ENCODE measurements around the gene GRIA4. TPM values are rescaled to one million over a fixed set of nuclear protein-coding genes. Genes with fewer than 3 reads are reported as not detected.

Gene GRIA4
- polyA plus RNA-seq, 3 donors, result not detected

DNA sequence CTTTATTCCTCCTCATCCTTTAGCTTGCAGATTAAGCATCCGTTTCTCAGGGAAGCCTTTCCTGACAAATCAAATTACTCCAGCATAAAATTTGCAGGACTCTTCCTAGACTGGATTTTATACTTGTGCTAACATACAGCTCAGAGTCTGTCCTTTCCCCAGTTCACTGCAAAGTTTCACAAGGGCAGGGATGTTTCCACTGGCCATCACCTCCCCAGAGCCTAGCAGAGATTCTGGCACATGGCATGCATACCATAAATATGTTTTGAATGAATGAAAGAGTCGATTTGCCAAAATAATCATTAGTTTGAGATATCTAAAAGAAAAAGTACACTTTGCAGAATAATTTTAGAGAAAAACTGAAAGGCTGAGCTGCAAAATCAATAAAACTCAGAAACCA is 401.6 kb downstream of the GRIA4 start:
- no peak overlapping the region for H3K4me3 Mint-ChIP-seq
- intact Hi-C loops (cut with micrococcal nuclease), result no loop called here
- H3K36me3 ChIP-seq (replicated peaks in 1 of 2; ENCODE audit: control insufficient read depth in 1 of 2, insufficient read depth in 2 of 2, low read length in 2 of 2), result peaks cover 31 to 69% of the 10 kb centered on the region in 2 donors
- H3K9me3 ChIP-seq (replicated peaks in 1 of 2; ENCODE audit: control insufficient read depth in 1 of 2, insufficient read depth in 1 of 2, low read length in 2 of 2), result peaks cover 6 to 7% of the 10 kb centered on the region in 2 donors
- no peak overlapping the region for H2AFZ ChIP-seq (ENCODE audit: insufficient read depth, low read depth, low read length, poor library complexity, severe bottlenecking)
- WGBS (ENCODE audit: insufficient coverage), result 100% methylated on average over 1 of the region's 2 CpGs
- peaks cover 42% of the 10 kb centered on the region for H3K79me2 ChIP-seq (ENCODE audit: insufficient read depth, low read length)
- H3K27me3 ChIP-seq (ENCODE audit: control insufficient read depth in 2 of 2, insufficient read depth in 2 of 2, low read length in 2 of 2), result no peaks in the 10 kb centered on the region
- no peak overlapping the region for H3K27ac Mint-ChIP-seq
- H3K27me3 Mint-ChIP-seq (ENCODE audit: low read depth in 3 of 3), result no peaks in the 10 kb centered on the region
- TF ChIP-seq, protein P1, sequence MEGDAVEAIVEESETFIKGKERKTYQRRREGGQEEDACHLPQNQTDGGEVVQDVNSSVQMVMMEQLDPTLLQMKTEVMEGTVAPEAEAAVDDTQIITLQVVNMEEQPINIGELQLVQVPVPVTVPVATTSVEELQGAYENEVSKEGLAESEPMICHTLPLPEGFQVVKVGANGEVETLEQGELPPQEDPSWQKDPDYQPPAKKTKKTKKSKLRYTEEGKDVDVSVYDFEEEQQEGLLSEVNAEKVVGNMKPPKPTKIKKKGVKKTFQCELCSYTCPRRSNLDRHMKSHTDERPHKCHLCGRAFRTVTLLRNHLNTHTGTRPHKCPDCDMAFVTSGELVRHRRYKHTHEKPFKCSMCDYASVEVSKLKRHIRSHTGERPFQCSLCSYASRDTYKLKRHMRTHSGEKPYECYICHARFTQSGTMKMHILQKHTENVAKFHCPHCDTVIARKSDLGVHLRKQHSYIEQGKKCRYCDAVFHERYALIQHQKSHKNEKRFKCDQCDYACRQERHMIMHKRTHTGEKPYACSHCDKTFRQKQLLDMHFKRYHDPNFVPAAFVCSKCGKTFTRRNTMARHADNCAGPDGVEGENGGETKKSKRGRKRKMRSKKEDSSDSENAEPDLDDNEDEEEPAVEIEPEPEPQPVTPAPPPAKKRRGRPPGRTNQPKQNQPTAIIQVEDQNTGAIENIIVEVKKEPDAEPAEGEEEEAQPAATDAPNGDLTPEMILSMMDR (IDR thresholded peaks at IDR 0.05), result no peak
- H3K9me3 Mint-ChIP-seq, result peaks cover 3 to 23% (median 7%) of the 10 kb centered on the region in 7 donors
- no peak overlapping the region for H3K9ac ChIP-seq (ENCODE audit: insufficient read depth, low read length, poor library complexity, severe bottlenecking)
- no peak overlapping the region for H3K4me3 ChIP-seq (replicated peaks in 1 of 3; ENCODE audit: low read depth in 2 of 3, low read length in 3 of 3)
- H3K4me1 Mint-ChIP-seq, result peaks cover 9% of the 10 kb centered on the region
- H3K36me3 Mint-ChIP-seq, result peaks cover 55 to 67% of the 10 kb centered on the region in 2 donors
- no peaks in the 10 kb centered on the region for H4K20me1 ChIP-seq (ENCODE audit: insufficient read depth, low read length)
- DNase-seq, result no peak
- no peak overlapping the region for H3K4me2 ChIP-seq (replicated peaks; ENCODE audit: extremely low read depth, low read length, poor library complexity, severe bottlenecking)
- no peaks in the 10 kb centered on the region for H3K4me1 ChIP-seq (ENCODE audit: control insufficient read depth in 1 of 2, insufficient read depth in 2 of 2, low read length in 2 of 2)
- no peak overlapping the region for H3K27ac ChIP-seq (ENCODE audit: low read depth in 1 of 2, low read length in 2 of 2)

DNA sequence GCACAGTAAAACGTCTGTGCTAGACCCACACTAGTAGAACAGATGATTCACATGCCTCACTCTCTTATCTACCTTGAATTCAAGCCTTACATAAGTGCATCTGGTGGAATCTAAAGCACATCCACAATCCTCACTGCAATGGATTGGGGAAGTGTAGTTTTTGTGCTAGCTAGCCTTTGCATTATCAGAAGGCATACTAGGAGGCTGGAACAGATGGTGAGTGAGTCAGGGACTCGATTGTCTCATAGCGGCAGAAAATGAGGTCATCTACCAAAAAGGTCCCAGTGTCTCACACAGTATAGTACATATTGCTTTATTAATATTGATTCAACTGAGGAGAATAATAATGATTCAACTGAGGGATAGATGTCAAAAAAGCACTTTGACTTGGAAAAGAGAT is 402.9 kb downstream of the GRIA4 start:
- intact Hi-C loops (cut with micrococcal nuclease), result no loop called here
- no peaks in the 10 kb centered on the region for H3K27me3 ChIP-seq (ENCODE audit: control insufficient read depth in 2 of 2, insufficient read depth in 2 of 2, low read length in 2 of 2)
- no peak overlapping the region for H3K27ac Mint-ChIP-seq
- DNase-seq, result no peak
- H3K4me3 Mint-ChIP-seq, result no peak overlapping the region
- peaks cover 0 to 16% (median 3%) of the 10 kb centered on the region in 7 donors for H3K9me3 Mint-ChIP-seq
- TF ChIP-seq, protein P1 (IDR thresholded peaks at IDR 0.05), result no peak
- H2AFZ ChIP-seq (ENCODE audit: insufficient read depth, low read depth, low read length, poor library complexity, severe bottlenecking), result no peak overlapping the region
- no peak overlapping the region for H3K4me3 ChIP-seq (replicated peaks in 1 of 3; ENCODE audit: low read depth in 2 of 3, low read length in 3 of 3)
- no CpG with 5 or more reads among the region's 3 CpGs for WGBS (ENCODE audit: insufficient coverage)
- peaks cover 48% of the 10 kb centered on the region for H3K79me2 ChIP-seq (ENCODE audit: insufficient read depth, low read length)
- H3K4me1 Mint-ChIP-seq, result peaks cover 13% of the 10 kb centered on the region
- H3K9ac ChIP-seq (ENCODE audit: insufficient read depth, low read length, poor library complexity, severe bottlenecking), result no peak overlapping the region
- peaks cover 0 to 6% of the 10 kb centered on the region in 2 donors for H3K4me1 ChIP-seq (ENCODE audit: control insufficient read depth in 1 of 2, insufficient read depth in 2 of 2, low read length in 2 of 2)
- no peak overlapping the region for H3K27ac ChIP-seq (ENCODE audit: low read depth in 1 of 2, low read length in 2 of 2)
- peaks cover 5% of the 10 kb centered on the region for H4K20me1 ChIP-seq (ENCODE audit: insufficient read depth, low read length)
- peaks cover 21 to 56% of the 10 kb centered on the region in 2 donors for H3K36me3 ChIP-seq (replicated peaks in 1 of 2; ENCODE audit: control insufficient read depth in 1 of 2, insufficient read depth in 2 of 2, low read length in 2 of 2)
- no peaks in the 10 kb centered on the region for H3K27me3 Mint-ChIP-seq (ENCODE audit: low read depth in 3 of 3)
- no peak overlapping the region for H3K4me2 ChIP-seq (replicated peaks; ENCODE audit: extremely low read depth, low read length, poor library complexity, severe bottlenecking)
- H3K36me3 Mint-ChIP-seq, result peaks cover 43 to 55% of the 10 kb centered on the region in 2 donors
- H3K9me3 ChIP-seq (replicated peaks in 1 of 2; ENCODE audit: control insufficient read depth in 1 of 2, insufficient read depth in 1 of 2, low read length in 2 of 2), result peaks cover 2 to 4% of the 10 kb centered on the region in 2 donors
